ENCODE measurements around the gene IDH3B.

The IDH3B gene

GRCh38 chr20:2694008-2694471 is 30.0 kb upstream of the IDH3B start:
- WGBS, 2 experiments (ENCODE audit: insufficient coverage in 2 of 2): 1 to 9% methylated on average over 13 to 14 of the region's 23 CpGs
- no peaks in the 10 kb centered on the region for H3K36me3 ChIP-seq (ENCODE audit: control insufficient read depth, insufficient read depth, low read length)
- H3K4me1 ChIP-seq (ENCODE audit: control insufficient read depth, insufficient read depth, low read length, poor library complexity, severe bottlenecking): peaks cover 3% of the 10 kb centered on the region
- no peak overlapping the region for H3K27ac ChIP-seq (ENCODE audit: low read depth, low read length, severe bottlenecking)
- no peaks in the 10 kb centered on the region for H3K9me3 ChIP-seq (ENCODE audit: control insufficient read depth, low read length)
- H3K4me3 ChIP-seq (ENCODE audit: extremely low read depth, insufficient read depth, low read length, poor library complexity, severe bottlenecking): peak overlapping the region; percentile 21

- 2 to 3% methylated on average over 63 to 71 of the region's 89 CpGs for WGBS, 2 experiments (ENCODE audit: insufficient coverage in 2 of 2)
- Histone ChIP-seq H3K36me3 (ENCODE audit: control insufficient read depth, insufficient read depth, low read length) (no peaks in the 10 kb centered on the region), H3K4me3 (ENCODE audit: extremely low read depth, insufficient read depth, low read length, poor library complexity, severe bottlenecking) (peak overlapping the region; percentile 21), H3K27ac (ENCODE audit: low read depth, low read length, severe bottlenecking) (no peak overlapping the region), H3K9me3 (ENCODE audit: control insufficient read depth, low read length) (no peaks in the 10 kb centered on the region), H3K4me1 (ENCODE audit: control insufficient read depth, insufficient read depth, low read length, poor library complexity, severe bottlenecking) (peaks cover 3% of the 10 kb centered on the region)
These were observed 29.4 kb upstream of the IDH3B start for GRCh38 chr20:2693286-2694007.

- H3K4me3 ChIP-seq (ENCODE audit: extremely low read depth, insufficient read depth, low read length, poor library complexity, severe bottlenecking): no peak overlapping the region
- H3K36me3 ChIP-seq (ENCODE audit: control insufficient read depth, insufficient read depth, low read length): no peaks in the 10 kb centered on the region
- 0% methylated on average over 19 to 22 of the region's 64 CpGs for WGBS, 2 experiments (ENCODE audit: insufficient coverage in 2 of 2)
These were observed 28.9 kb upstream of the IDH3B start for GRCh38 chr20:2692886-2693285.

DNA sequence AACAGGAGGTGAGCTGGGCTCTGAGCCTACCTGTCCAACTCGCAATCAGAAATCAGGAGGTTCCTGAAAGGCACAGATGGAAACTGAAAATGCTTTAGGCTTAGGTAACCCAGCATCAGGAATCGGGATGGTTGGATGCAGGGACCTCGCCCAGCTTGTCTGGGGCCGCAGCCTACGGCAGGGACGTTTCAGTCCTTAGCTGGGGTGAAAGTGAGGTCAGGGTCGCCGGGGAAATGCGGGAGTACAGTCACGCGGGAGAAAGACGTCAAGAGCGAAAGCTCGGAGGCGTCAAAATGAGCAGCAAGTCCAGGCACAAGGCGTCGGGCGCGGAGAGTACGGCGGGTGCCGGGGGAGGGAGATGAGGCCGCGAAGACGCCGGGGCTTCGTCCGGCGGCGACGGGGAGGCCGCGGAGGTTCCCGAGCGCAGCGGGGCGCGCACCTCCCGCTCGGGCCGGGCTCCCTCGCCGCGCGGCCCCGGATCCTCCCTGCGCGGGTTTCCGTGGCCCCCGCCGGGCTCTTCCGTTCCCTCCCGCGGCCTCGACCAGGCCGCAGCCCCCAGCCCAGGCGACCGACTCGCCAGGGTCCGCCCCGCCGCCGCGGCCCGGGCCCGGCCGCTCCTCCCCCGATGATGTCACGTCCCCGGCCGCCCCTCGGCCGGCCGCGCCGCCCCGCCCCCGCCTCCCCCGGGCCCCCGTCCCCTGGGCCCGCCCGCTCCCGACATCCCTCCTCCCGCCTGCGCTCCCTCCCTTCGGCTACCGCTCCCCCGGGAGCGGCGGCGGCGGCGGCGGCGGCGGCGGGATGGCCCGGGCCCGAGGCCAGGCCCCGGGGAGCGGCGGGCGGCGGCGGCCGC is 28.2 kb upstream of the IDH3B start, which contains the start of gene EBF4:
Gene EBF4, plus strand, starts transcription at position 745 of the 850 bp plus-strand sequence. CDS start 866 bp downstream, outside the sequence.
- H3K27ac ChIP-seq (ENCODE audit: low read depth, low read length, severe bottlenecking): no peak within 1 kb of the TSS
- no peaks in the 10 kb centered on the region for H3K9me3 ChIP-seq (ENCODE audit: control insufficient read depth, low read length)
- H3K4me3 ChIP-seq (ENCODE audit: extremely low read depth, insufficient read depth, low read length, poor library complexity, severe bottlenecking): peak within 1 kb of the TSS; percentile 30
- H3K36me3 ChIP-seq (ENCODE audit: control insufficient read depth, insufficient read depth, low read length): no peaks in the 10 kb centered on the region
- 3% methylated on average over 70 to 73 of the region's 106 CpGs for WGBS, 2 experiments (ENCODE audit: insufficient coverage in 2 of 2)
- H3K4me1 ChIP-seq (ENCODE audit: control insufficient read depth, insufficient read depth, low read length, poor library complexity, severe bottlenecking): peaks cover 3% of the 10 kb centered on the region

More at GRCh38 chr20:2692886-2693285, 28.9 kb upstream of the IDH3B start:
- Histone ChIP-seq H3K4me1 (ENCODE audit: control insufficient read depth, insufficient read depth, low read length, poor library complexity, severe bottlenecking) (peaks cover 3% of the 10 kb centered on the region), H3K27ac (ENCODE audit: low read depth, low read length, severe bottlenecking) (no peak overlapping the region), H3K9me3 (ENCODE audit: control insufficient read depth, low read length) (no peaks in the 10 kb centered on the region)

DNA sequence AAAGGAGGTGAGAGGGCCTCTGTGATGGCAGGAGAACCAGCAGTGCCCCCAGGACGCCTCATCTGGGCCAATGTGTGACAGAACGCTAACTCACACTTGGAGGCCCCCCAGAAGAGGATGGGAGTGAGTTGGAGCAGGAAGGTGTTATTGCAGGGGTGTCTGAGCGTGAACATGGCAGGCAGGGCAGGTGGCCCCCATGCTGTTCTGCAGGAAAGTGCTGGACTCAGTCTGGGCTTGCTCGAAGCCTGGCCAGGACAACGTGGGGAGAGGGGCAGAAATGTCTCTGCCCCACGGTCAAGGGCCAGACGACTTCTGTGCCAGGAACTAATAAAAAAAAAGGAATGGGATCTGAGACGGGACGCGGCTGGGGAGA is 27.6 kb upstream of the IDH3B start:
- WGBS, 2 experiments (ENCODE audit: insufficient coverage in 2 of 2): 51 to 55% methylated on average over 9 to 10 of the region's 10 CpGs
- H3K9me3 ChIP-seq (ENCODE audit: control insufficient read depth, low read length): no peaks in the 10 kb centered on the region
- peak overlapping the region; percentile 30 for H3K4me3 ChIP-seq (ENCODE audit: extremely low read depth, insufficient read depth, low read length, poor library complexity, severe bottlenecking)
- no peaks in the 10 kb centered on the region for H3K36me3 ChIP-seq (ENCODE audit: control insufficient read depth, insufficient read depth, low read length)
- H3K27ac ChIP-seq (ENCODE audit: low read depth, low read length, severe bottlenecking): no peak overlapping the region
- H3K4me1 ChIP-seq (ENCODE audit: control insufficient read depth, insufficient read depth, low read length, poor library complexity, severe bottlenecking): peaks cover 3% of the 10 kb centered on the region

- H3K9me3 ChIP-seq (ENCODE audit: control insufficient read depth, low read length): no peaks in the 10 kb centered on the region
- H3K4me3 ChIP-seq (ENCODE audit: extremely low read depth, insufficient read depth, low read length, poor library complexity, severe bottlenecking): no peak overlapping the region
- no peak overlapping the region for H3K27ac ChIP-seq (ENCODE audit: low read depth, low read length, severe bottlenecking)
- H3K4me1 ChIP-seq (ENCODE audit: control insufficient read depth, insufficient read depth, low read length, poor library complexity, severe bottlenecking): peaks cover 3% of the 10 kb centered on the region
- no peaks in the 10 kb centered on the region for H3K36me3 ChIP-seq (ENCODE audit: control insufficient read depth, insufficient read depth, low read length)
- 81 to 87% methylated on average over 7 to 8 of the region's 8 CpGs for WGBS, 2 experiments (ENCODE audit: insufficient coverage in 2 of 2)
These were observed 27.1 kb upstream of the IDH3B start for GRCh38 chr20:2691127-2691526.

- Histone ChIP-seq H3K9me3 (ENCODE audit: control insufficient read depth, low read length) (no peaks in the 10 kb centered on the region), H3K27ac (ENCODE audit: low read depth, low read length, severe bottlenecking) (no peak overlapping the region), H3K4me1 (ENCODE audit: control insufficient read depth, insufficient read depth, low read length, poor library complexity, severe bottlenecking) (peaks cover 1% of the 10 kb centered on the region), H3K4me3 (ENCODE audit: extremely low read depth, insufficient read depth, low read length, poor library complexity, severe bottlenecking) (no peak overlapping the region), H3K36me3 (ENCODE audit: control insufficient read depth, insufficient read depth, low read length) (no peaks in the 10 kb centered on the region)
- WGBS, 2 experiments (ENCODE audit: insufficient coverage in 2 of 2): 76 to 86% methylated on average over 3 to 6 of the region's 6 CpGs
These were observed 26.7 kb upstream of the IDH3B start for GRCh38 chr20:2690718-2691117.

DNA sequence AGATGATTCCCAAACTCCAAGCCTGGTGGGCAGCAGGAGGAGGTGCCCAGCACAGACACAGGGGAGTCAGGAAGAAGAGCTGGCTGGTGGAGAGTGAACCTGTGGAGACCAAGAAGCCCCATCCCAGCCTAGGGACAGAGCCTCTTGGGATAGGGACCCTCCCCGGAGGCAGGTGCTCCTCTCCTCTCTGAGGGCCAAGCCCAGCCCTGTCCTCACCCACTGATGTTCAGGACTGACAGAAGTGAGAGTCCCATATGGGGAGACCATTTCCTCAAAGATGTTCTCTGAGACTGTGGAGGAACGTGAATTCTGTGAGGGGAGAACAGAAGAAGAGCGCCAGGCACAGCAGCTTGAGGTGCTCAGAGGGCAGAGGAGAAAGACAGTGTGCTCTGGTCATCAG is 26.2 kb upstream of the IDH3B start:
- H3K4me3 ChIP-seq (ENCODE audit: extremely low read depth, insufficient read depth, low read length, poor library complexity, severe bottlenecking): no peak overlapping the region
- WGBS, 2 experiments (ENCODE audit: insufficient coverage in 2 of 2): 79 to 94% methylated on average over 2 to 3 of the region's 3 CpGs
- H3K4me1 ChIP-seq (ENCODE audit: control insufficient read depth, insufficient read depth, low read length, poor library complexity, severe bottlenecking): no peaks in the 10 kb centered on the region
- H3K36me3 ChIP-seq (ENCODE audit: control insufficient read depth, insufficient read depth, low read length): no peaks in the 10 kb centered on the region
- no peaks in the 10 kb centered on the region for H3K9me3 ChIP-seq (ENCODE audit: control insufficient read depth, low read length)
- H3K27ac ChIP-seq (ENCODE audit: low read depth, low read length, severe bottlenecking): no peak overlapping the region

- H3K36me3 ChIP-seq (ENCODE audit: control insufficient read depth, insufficient read depth, low read length): no peaks in the 10 kb centered on the region
- H3K4me3 ChIP-seq (ENCODE audit: extremely low read depth, insufficient read depth, low read length, poor library complexity, severe bottlenecking): no peak overlapping the region
- WGBS, 2 experiments (ENCODE audit: insufficient coverage in 2 of 2): 12 to 21% methylated on average over 10 to 11 of the region's 18 CpGs
- H3K4me1 ChIP-seq (ENCODE audit: control insufficient read depth, insufficient read depth, low read length, poor library complexity, severe bottlenecking): no peaks in the 10 kb centered on the region
- no peaks in the 10 kb centered on the region for H3K9me3 ChIP-seq (ENCODE audit: control insufficient read depth, low read length)
- no peak overlapping the region for H3K27ac ChIP-seq (ENCODE audit: low read depth, low read length, severe bottlenecking)
These were observed 24.1 kb upstream of the IDH3B start for GRCh38 chr20:2688041-2688591.

GRCh38 chr20:2687514-2687913 is 23.5 kb upstream of the IDH3B start:
- H3K4me3 ChIP-seq (ENCODE audit: extremely low read depth, insufficient read depth, low read length, poor library complexity, severe bottlenecking): no peak overlapping the region

More at GRCh38 chr20:2687514-2687913, 23.5 kb upstream of the IDH3B start:
- Histone ChIP-seq H3K27ac (ENCODE audit: low read depth, low read length, severe bottlenecking) (no peak overlapping the region), H3K4me1 (ENCODE audit: control insufficient read depth, insufficient read depth, low read length, poor library complexity, severe bottlenecking) (no peaks in the 10 kb centered on the region), H3K9me3 (ENCODE audit: control insufficient read depth, low read length) (no peaks in the 10 kb centered on the region), H3K36me3 (ENCODE audit: control insufficient read depth, insufficient read depth, low read length) (no peaks in the 10 kb centered on the region)
- WGBS, 2 experiments (ENCODE audit: insufficient coverage in 2 of 2): 44 to 50% methylated on average over 4 of the region's 6 CpGs

Data from mesodermal cell (in vitro differentiated cells).